Smooth muscle cell of the brain vasculature (primary cell): ENCODE measurements around the gene TMEM30A.
A peak's percentile ranks its signal among the peaks of the same experiment; 100 is the strongest.

Source experiments
- DNase-seq: peaks from one replicate; pipeline ENCODE4 v3.0.0-alpha.2; 2012; ENCODE audit warnings: low read depth, low spot score

Gene TMEM30A

DNA sequence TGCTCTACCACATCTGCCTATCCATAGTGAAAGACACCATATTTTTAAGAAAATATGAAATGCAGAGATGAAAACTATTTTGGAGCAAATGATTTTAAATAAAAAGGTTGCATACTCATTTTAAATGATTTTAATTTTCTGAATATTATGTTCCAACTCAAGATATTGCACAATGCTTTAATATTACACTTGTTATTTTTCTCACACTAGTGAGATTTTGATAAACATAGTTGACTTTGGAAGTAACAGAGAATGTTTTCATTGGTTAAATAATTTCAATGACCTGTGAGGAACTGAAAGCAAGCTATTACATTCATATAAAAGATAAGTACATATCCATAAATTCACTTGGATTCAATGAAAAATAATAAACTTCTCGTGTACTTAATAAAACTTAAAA, 7.2 kb upstream of the TMEM30A start:
- DNase-seq, result no peak

DNA sequence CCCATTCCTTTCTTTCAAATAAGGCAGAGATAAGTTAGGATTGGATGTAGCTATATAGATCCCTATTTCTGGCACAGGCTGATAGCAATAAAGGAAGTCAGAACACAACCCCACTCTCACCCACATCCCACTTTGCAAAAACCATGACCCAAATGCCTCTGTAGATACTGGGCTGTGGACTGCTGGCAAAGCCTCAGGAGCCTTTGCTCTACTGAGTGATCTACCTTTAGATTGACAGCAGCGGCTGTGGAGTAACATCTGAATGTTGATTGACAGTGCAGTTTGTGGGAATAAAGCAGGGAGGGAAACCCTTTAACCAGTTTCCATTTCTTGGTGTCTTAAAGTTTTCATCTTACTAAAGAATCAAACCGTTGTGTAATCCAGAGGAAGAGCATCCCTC, 6.7 kb upstream of the TMEM30A start:
- no peak for DNase-seq

- no peak for DNase-seq
Observed at GRCh38 chr6:75290136-75290945, 5.7 kb upstream of the TMEM30A start.

GRCh38 chr6:75288023-75288422, 3.4 kb upstream of the TMEM30A start:
- DNase-seq, result no peak

- DNase-seq, result no peak
Observed at GRCh38 chr6:75287424-75287823, 2.8 kb upstream of the TMEM30A start.

- no peak for DNase-seq
Observed at GRCh38 chr6:75286955-75287354, 2.4 kb upstream of the TMEM30A start.

- DNase-seq, result no peak
Observed at GRCh38 chr6:75285283-75285639, 669 bp upstream of the TMEM30A start.

GRCh38 chr6:75283907-75284631, 523 bp downstream of the TMEM30A start:
- DNase-seq, result peak; percentile 17

DNA sequence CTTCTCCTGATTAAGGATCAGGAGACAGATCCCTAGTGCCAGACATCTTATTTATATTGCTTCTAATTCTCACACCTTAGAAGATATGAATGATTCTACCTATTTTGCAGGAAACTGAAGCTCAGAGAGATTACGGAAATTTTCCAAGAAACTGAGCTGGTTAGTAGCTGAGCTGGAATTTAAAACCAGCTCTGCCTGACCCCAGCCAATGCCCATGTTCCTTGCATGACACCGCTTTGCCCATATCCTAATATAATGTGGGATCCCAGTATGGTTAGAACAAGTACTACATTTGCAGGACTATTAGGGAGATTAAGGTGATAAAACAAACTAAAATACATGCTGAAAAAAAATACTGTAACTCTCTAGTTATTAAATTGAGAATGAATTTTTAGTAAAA, 1.9 kb downstream of the TMEM30A start:
- DNase-seq, result no peak

- no peak for DNase-seq
Observed at GRCh38 chr6:75281653-75282052, 2.9 kb downstream of the TMEM30A start.

- DNase-seq, result no peak
Observed at GRCh38 chr6:75280131-75280855, 4.3 kb downstream of the TMEM30A start.

DNA sequence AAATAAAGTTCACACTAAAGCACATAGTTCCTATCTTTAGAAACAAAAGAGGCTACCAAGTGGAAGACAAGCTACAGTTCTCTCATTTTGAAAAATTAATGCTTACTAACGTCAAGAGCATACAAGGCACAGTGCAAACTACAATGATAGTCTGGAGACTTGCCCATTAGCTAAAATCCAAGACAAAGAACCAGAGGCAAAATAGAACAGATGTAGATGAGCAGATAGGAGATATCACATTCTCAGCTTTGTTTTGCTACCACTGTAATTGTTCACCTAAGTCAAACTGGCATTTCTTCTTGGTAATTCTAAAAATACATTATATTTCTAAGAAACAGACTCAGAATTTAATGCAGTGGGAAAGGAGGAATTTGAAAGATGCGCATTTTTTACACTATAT, 5.2 kb downstream of the TMEM30A start:
- DNase-seq, result no peak

DNA sequence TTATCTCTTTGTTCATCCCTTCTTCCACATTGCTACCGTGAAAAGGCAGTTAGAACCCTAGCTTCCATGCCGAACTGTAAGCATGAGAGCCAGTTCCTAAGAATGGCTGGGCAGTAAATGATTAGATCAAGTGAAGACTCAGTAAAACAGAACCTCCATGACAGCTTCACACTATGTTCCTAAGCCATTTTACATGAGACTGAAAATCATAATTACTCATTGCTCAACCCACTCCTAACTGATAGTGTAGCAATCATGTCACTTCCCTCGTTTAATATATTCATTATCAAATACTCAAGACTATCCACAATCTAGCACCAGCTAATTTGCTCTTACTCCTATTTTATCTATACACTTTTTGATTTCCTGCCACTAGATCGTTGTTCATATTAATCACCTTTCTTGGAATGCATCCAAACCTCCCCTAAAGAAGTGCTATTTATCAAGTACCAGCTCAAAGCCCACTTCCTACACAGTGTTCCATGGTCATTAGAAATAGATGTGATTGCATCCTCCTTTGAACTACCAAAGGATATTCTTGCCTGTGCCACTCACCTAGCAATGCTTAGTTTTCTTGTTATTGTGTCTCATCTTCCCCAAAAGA, 6.0 kb downstream of the TMEM30A start:
- DNase-seq, result no peak

DNA sequence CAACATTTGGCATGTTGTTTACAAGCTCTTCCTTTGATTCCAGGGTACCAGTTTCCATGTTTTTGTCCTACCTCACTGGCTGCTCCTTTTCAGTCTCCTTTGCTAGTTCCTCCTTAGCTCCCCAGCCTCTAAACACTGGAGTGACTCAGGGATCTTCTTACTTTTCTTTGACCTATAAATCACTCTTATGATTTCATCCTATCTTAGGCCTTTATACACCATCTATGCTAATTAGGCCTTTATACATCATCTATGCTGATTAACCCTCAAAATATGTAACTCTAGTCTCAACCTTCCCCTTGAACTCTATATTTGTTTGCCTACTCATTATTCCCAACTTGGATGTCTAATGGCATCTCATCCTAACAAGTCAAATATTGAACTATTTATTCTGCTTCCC, 9.5 kb downstream of the TMEM30A start:
- DNase-seq, result no peak

DNA sequence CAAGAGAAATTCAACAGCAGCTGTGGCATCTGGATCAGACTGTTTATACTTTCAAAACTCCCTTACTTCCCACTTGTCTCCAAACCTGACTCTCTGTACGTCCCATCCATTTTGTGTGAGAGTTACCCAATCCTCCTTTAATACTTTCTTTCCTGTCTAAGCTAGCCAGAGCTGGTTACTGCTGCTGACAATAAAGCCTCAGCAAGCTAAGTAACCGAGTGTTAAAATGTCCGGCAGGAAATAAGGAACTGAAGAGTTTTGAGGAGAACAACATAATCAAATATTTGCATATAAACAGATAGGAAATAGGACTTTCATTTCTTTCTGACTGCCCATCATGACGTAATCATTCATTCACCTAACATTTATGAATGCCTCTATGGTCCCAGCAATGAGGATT, 11.6 kb downstream of the TMEM30A start:
- DNase-seq, result no peak

DNA sequence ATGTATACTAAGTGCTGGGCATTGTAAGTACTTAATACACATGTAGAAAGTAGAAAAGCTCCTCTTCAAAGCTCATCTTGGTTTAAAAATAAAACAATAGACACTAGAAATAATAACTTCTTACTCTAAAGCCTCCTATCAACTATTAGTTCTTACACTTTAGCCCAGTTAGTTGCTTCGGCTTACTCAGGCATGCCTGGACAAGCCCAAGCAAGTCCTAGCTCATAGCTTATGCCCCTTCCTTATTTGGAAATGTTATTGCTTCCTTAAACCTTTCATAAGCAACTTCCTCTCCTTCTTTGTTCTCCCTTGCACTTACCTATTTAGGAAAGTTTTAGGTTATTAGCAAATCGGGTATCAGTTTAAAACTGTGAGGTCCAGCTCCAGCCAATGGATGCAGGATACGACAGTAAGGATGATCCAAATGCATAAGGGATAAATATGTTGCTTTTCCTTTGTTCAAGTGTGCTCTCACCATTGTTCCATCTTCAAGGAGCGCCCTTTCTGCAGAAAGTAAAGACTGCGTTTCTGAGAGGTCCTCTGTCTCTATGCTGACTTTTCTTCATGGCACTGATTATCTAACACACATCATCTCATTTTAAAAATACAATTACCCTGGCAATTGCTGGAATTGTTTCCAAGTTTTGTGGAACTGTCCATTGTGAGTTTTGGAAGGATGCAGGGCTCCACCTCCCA, 12.3 kb downstream of the TMEM30A start:
- DNase-seq, result no peak

- no peak for DNase-seq
Observed at GRCh38 chr6:75268988-75269354, 15.6 kb downstream of the TMEM30A start.

GRCh38 chr6:75268121-75268987, 16.2 kb downstream of the TMEM30A start:
- no peak for DNase-seq

DNA sequence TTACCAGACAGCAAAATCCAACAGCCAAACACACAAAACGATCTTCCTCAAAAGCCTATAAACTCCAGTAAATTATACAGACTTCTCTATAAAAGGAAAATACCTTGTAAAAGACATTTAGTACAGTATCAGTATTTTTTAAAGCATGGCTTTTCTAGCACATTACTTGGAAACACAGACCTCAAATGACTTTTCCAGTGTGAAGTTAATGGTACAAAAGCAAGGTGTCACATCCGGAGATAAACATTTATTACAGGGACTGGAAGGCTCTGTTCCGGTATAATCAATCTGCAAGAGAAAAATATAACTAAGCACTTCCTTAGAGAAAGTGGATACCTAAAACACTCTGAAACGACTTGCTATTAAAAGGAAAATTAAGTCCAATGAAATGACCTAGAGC, 17.1 kb downstream of the TMEM30A start:
- DNase-seq, result no peak

DNA sequence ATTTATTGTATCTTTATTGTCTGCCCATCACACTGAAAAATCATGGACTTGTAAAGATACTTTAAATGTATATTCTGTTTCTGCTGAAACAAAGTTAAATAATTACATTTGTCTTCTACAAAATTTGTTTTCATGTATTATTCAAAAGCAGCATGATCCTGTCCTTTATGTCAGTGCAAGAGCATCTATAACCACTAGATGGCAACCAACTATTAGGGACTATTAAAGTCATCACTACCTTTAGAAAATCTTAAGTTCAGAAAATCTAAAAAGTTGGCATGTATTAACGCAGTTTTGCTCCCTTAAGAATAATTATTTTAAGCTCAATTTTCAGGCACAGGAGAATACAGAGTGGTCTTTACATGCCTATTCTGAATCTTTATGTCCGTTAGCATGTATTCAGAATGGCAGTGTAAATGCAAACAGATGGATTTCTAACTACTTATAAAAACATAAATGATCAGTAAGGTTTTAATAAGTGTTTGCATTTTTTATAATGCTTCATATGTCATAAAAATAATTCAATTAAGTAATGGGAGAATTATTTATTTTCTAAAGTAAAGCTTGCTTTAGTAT, 17.8 kb downstream of the TMEM30A start:
- no peak for DNase-seq
